MM.1S (cell line): ENCODE measurements around the gene PRKCH.
"Not testable (repeated sequence)": the region's sequence is repeated elsewhere in the genome, so short reads cannot be mapped to it uniquely, and the experiment has no call there.

Experiments
- CTCF ChIP-seq: fragments of 300-600 bp; sonication (generic); IDR thresholded peaks from 2 replicates; pipeline ENCODE4 v1.5.1; 2016; ENCODE audit warnings: antibody characterized with exemption, low read length, mixed read lengths
- EZH2phosphoT487 ChIP-seq: fragments of 300-600 bp; sonication (generic); IDR thresholded peaks from 2 replicates; pipeline ENCODE4 v1.6.1; 2018; ENCODE audit warnings: antibody characterized with exemption, low read length

GRCh38 chr14:61415934-61416333 is 94.6 kb downstream of the PRKCH start:
- TF ChIP-seq EZH2phosphoT487, CTCF: not testable (repeated sequence)
